Ishikawa (cell line): ENCODE measurements around the gene PPP1R37.

Source experiments
- CEBPB ChIP-seq: IDR thresholded peaks from 2 replicates; pipeline ENCODE4 v1.6.1; 2012
- REST ChIP-seq: IDR thresholded peaks from 2 replicates; pipeline ENCODE4 v1.6.1; 2012; ENCODE audit warnings: low read depth, mild to moderate bottlenecking
- TCF12 ChIP-seq: IDR thresholded peaks from 2 replicates; pipeline ENCODE4 v1.6.1; 2012; ENCODE audit warnings: low read depth
- USF1 ChIP-seq: IDR thresholded peaks from 2 replicates; pipeline ENCODE4 v1.6.1; 2012
- YY1 ChIP-seq: IDR thresholded peaks from 2 replicates; pipeline ENCODE4 v1.6.1; 2012; ENCODE audit warnings: low read depth

GRCh38 chr19:45162608-45163143, 69.7 kb downstream of the PPP1R37 start:
- TF ChIP-seq CEBPB (no peak), YY1 (no peak), TCF12 (no peak), REST (no peak), USF1 (no peak)
